ENCODE measurements around the gene TLE7.

TLE7 gene

DNA sequence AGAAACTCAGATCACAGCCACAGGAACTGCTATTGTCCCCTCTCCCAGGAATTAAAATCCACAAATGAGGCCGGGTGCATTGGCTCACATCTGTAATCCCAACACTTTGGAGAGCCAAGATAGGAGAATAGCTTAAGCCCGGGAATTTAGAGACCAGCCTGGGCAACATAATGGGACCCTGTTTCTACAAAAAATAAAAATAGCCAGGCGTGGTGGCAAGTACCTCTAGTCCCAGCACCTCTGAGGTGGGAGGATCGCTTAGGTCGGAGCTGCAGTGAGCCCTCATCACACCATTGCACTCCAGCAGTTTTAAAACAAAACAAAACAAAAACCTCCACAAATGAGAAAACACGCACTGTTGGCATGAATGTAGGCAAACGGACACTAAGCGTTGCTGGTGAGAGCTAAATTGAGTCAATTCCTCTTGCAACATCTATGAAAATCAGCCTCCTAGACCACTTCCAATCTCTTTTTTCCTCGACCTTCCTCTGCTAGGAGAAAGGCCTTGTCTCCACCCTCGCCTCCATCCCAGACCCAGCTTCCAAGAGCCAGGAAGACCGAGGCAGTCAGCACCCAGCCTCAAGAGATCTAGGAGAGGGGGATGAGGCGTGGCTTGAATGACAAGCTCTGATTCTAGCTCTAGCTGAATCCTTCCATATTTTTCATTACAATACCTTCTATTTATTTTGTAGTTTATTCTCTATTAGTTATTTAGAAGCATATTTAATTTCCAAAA is 14.8 kb downstream of the TLE7 start:
- DNase-seq (ENCODE audit: extremely low read depth, low read depth): no peak
- TF ChIP-seq, protein P1, sequence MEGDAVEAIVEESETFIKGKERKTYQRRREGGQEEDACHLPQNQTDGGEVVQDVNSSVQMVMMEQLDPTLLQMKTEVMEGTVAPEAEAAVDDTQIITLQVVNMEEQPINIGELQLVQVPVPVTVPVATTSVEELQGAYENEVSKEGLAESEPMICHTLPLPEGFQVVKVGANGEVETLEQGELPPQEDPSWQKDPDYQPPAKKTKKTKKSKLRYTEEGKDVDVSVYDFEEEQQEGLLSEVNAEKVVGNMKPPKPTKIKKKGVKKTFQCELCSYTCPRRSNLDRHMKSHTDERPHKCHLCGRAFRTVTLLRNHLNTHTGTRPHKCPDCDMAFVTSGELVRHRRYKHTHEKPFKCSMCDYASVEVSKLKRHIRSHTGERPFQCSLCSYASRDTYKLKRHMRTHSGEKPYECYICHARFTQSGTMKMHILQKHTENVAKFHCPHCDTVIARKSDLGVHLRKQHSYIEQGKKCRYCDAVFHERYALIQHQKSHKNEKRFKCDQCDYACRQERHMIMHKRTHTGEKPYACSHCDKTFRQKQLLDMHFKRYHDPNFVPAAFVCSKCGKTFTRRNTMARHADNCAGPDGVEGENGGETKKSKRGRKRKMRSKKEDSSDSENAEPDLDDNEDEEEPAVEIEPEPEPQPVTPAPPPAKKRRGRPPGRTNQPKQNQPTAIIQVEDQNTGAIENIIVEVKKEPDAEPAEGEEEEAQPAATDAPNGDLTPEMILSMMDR (IDR thresholded peaks at IDR 0.05; ENCODE audit: low read depth, low read length): no peak

DNA sequence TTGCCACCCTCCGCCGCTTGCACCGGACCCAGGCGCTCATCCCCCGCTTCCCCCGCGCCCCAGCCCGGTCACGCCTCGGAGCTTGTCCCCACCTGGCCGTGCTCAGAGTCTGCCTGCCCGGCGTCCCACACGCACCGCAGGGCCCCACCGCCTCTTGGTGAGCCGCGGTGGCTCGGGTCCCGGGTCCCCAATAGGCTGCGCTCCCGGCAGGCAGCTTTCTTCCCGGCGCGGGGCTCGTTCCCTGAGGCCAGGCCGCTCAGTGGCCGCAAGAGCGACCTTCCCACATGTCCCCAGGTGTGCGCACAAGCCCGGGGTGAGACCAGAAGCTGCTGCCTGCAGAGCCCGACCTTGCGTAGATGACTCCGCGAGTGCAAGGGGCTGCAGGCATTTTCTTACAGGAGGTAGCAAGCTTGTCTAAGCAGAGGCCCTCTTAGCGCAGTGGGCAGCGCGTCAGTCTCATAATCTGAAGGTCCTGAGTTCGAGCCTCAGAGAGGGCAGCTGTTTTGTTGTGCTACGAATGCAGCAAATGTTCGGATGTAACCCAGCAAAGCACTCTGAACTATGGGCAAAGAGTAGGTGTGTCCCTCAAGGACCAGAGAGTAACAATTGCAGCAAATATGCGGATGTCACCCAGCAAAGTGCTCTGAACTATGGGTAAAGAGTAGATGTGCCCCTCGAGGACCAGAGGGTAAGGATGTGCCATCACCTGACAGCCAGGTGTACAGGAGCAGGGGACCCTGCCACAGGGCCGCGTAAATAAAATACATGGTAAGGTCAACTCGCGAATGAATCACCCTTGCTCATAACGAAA is 15.6 kb downstream of the TLE7 start:
- DNase-seq (ENCODE audit: extremely low read depth, low read depth): peak; percentile 62
- TF ChIP-seq, protein P1 (IDR thresholded peaks at IDR 0.05; ENCODE audit: low read depth, low read length): no peak

DNA sequence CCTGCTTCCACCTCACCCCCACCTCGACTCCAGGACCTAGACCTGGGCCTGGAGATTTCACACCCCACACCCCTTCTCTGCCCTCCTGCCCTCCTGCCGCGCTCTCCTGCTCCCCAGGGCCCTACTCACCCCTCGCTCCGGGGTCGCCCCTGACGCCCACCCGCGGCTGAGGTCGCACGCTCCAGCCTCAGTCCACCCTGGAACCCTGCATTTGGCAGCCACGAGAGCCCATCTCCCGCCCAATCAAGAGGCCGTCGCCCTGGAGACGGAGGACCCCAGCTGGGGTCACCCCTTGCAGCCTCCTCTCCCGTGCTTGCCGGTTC is 16.1 kb downstream of the TLE7 start:
- no peak for DNase-seq (ENCODE audit: extremely low read depth, low read depth)
- TF ChIP-seq, protein P1 (IDR thresholded peaks at IDR 0.05; ENCODE audit: low read depth, low read length): no peak

DNA sequence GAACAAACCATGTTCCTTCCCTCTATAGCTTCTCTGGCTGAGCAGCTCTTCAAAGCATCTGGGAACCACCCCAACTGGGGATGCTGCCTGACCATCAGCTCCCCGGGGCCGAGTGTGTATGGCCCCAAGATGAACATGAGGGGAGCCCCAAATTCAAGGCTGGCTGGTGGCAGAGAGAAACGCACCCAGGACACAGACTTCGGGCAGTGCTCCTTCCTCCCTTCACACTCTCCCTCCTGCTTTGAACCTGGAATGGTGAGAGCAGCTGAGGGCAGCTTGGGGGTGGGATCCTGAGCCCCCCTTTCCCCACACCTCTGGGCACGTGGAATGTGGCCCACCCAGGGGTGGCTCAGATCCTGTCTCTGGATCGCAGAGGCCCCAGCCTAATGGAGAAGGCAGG is 17.2 kb downstream of the TLE7 start:
- TF ChIP-seq, protein P1 (IDR thresholded peaks at IDR 0.05; ENCODE audit: low read depth, low read length): no peak
- DNase-seq (ENCODE audit: extremely low read depth, low read depth): no peak

DNA sequence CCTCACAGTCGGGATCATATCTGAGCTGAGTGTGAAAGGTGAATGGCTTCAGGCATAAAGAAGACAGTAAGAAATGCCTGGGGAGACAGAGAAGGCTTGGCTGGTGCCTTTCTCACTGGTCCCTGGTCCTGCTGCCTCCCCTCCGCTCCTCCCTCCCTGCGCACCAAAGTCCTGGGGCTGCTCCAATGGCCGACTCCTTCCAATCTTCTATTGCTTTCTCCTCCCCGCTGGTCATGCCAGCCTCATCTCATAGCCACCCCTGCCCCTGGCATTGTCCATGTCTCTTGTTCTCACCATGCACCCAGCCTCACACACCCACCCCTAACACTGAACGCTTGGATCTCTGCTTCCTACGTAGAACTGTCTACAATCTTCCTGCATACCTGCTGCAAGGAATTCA is 18.0 kb downstream of the TLE7 start:
- DNase-seq (ENCODE audit: extremely low read depth, low read depth): no peak
- TF ChIP-seq, protein P1 (IDR thresholded peaks at IDR 0.05; ENCODE audit: low read depth, low read length): no peak

DNA sequence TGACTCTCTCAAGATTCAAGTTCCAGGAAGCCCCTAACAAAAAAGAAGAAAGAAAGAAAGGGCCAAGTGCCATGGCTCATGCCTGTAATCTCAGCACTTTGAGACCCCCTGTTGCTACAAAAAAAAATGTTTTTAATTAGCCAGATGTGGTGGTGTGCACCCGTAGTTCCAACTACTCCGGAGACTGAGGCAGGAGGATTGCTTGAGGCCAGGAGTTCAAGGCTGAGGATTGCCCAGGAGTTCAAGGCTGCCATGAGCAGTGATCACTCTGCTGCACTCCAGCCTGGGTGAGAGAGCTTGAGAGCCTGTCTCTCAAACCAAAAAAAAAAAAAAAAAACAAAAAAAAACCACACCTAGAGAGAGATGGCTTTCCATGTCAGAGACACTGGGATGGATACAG is 18.8 kb downstream of the TLE7 start:
- TF ChIP-seq, protein P1 (IDR thresholded peaks at IDR 0.05; ENCODE audit: low read depth, low read length): no peak
- DNase-seq (ENCODE audit: extremely low read depth, low read depth): no peak

DNA sequence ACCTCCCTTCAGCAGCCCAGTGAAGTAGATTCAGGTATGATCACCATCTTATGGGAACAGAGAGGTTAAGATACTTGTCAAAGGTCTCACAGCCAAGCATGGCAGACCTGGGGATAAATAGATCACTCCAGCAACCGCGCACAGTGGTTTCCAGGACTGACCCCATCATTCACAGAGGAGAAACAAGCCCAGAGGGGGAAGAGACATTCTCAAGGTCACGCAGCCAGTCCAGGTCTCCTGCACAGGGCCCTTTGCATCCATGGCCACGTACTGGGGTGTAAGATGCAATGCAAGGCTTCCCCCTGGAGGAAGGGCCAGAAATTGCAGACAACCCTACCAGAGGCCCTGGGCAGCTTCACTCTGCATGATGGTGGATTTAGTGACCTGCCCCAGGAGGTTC is 19.9 kb downstream of the TLE7 start:
- TF ChIP-seq, protein P1 (IDR thresholded peaks at IDR 0.05; ENCODE audit: low read depth, low read length): peak; percentile 14
- DNase-seq (ENCODE audit: extremely low read depth, low read depth): no peak

Measured in AG09319 (cell line).